Liver (tissue), 9 donors: Measurements from ENCODE around the gene ZNF547. TPM values are rescaled to one million over a fixed set of nuclear protein-coding genes. Genes with fewer than 3 reads are reported as not detected.
A peak's percentile ranks its signal among the peaks of the same experiment; 100 is the strongest.

Source experiments
- DNase-seq: peaks from one replicate; pipeline ENCODE4 v3.0.0-alpha.2; 2017; ENCODE audit warnings: low spot score
- H3K27ac ChIP-seq, 2 donors: one replicate each; pipeline ENCODE4 v1.7.0; 2013; ENCODE audit warnings: inconsistent platforms in 2 of 2, low read length in 2 of 2, control low read depth in 1 of 2, low read depth in 1 of 2, mild to moderate bottlenecking in 1 of 2
- H3K27me3 ChIP-seq, 4 donors: one replicate each; pipeline versions ENCODE4 v1.6.1 to v1.7.0; 2013; ENCODE audit warnings: low read length in 3 of 4, inconsistent platforms in 1 of 4, mild to moderate bottlenecking in 1 of 4, moderate library complexity in 1 of 4; ENCODE audit not compliant: control insufficient read depth in 4 of 4, insufficient read depth in 4 of 4
- H3K36me3 ChIP-seq, 4 donors: one replicate each; pipeline versions ENCODE4 v1.6.1 to v1.7.0; 2013; ENCODE audit warnings: low read length in 3 of 4, mild to moderate bottlenecking in 3 of 4, low read depth in 1 of 4, moderate library complexity in 1 of 4; ENCODE audit not compliant: control insufficient read depth in 4 of 4, insufficient read depth in 3 of 4
- H3K4me1 ChIP-seq, 4 donors: one replicate each; pipeline versions ENCODE4 v1.6.1 to v1.7.0; 2013; ENCODE audit warnings: low read length in 3 of 4, mild to moderate bottlenecking in 3 of 4, moderate library complexity in 1 of 4; ENCODE audit not compliant: control insufficient read depth in 4 of 4, insufficient read depth in 4 of 4
- H3K4me3 ChIP-seq, 3 donors: one replicate each; pipeline versions ENCODE4 v1.6.1 to v1.7.0; 2013; ENCODE audit warnings: low read length in 3 of 3, control low read depth in 1 of 3, low read depth in 1 of 3, mild to moderate bottlenecking in 1 of 3
- H3K9ac ChIP-seq, 2 donors: one replicate each; pipeline ENCODE4 v1.7.0; 2013; ENCODE audit warnings: low read length in 2 of 2, mild to moderate bottlenecking in 2 of 2, moderate library complexity in 2 of 2, control low read depth in 1 of 2, low read depth in 1 of 2
- H3K9me3 ChIP-seq, 4 donors: one replicate each; pipeline versions ENCODE4 v1.6.1 to v1.7.0; 2013; ENCODE audit warnings: low read length in 3 of 4; ENCODE audit not compliant: control insufficient read depth in 4 of 4
- ATF3 ChIP-seq: IDR thresholded peaks from 2 replicates; pipeline ENCODE4 v1.6.1; 2016; ENCODE audit warnings: antibody characterized with exemption
- CTCF ChIP-seq: fragments of 150-350 bp; IDR thresholded peaks from 2 replicates; pipeline ENCODE4 v1.5.1; 2017; ENCODE audit warnings: improper control_type of control experiment, low read depth, low read length; ENCODE audit not compliant: missing input control
- EGR1 ChIP-seq, 2 donors: IDR thresholded peaks; 2 replicates each; pipeline ENCODE4 v1.6.1; 2016 to 2018; ENCODE audit warnings: antibody characterized with exemption in 2 of 2, low read depth in 2 of 2
- FOXA1 ChIP-seq: IDR thresholded peaks from 2 replicates; pipeline ENCODE4 v1.6.1; 2016; ENCODE audit warnings: antibody characterized with exemption
- FOXA2 ChIP-seq: IDR thresholded peaks from 2 replicates; pipeline ENCODE4 v1.6.1; 2016; ENCODE audit warnings: antibody characterized with exemption
- GABPA ChIP-seq, 2 donors: IDR thresholded peaks in 1 of 2; conservative IDR thresholded peaks in 1 of 2; 2 replicates each; pipeline ENCODE4 v1.6.1; 2016; ENCODE audit warnings: antibody characterized with exemption in 2 of 2, mild to moderate bottlenecking in 1 of 2, moderate library complexity in 1 of 2
- HNF4A ChIP-seq, 2 donors: conservative IDR thresholded peaks; 2 replicates each; pipeline ENCODE4 v1.6.1; 2016; ENCODE audit warnings: antibody characterized with exemption in 2 of 2, mild to moderate bottlenecking in 2 of 2
- HNF4G ChIP-seq: IDR thresholded peaks from 2 replicates; pipeline ENCODE4 v1.6.1; 2016; ENCODE audit warnings: antibody characterized with exemption
- JUND ChIP-seq, 2 donors: IDR thresholded peaks; 2 replicates each; pipeline ENCODE4 v1.6.1; 2016; ENCODE audit warnings: antibody characterized with exemption in 2 of 2
- MAX ChIP-seq: IDR thresholded peaks from 2 replicates; pipeline ENCODE4 v1.6.1; 2016; ENCODE audit warnings: antibody characterized with exemption
- NR2F2 ChIP-seq: IDR thresholded peaks from 2 replicates; pipeline ENCODE4 v1.6.1; 2016; ENCODE audit warnings: antibody characterized with exemption
- RAD21 ChIP-seq, 2 donors: IDR thresholded peaks; 2 replicates each; pipeline ENCODE4 v1.6.1; 2016; ENCODE audit warnings: antibody characterized with exemption in 2 of 2, mild to moderate bottlenecking in 2 of 2
- REST ChIP-seq: IDR thresholded peaks from 2 replicates; pipeline ENCODE4 v1.6.1; 2016; ENCODE audit warnings: antibody characterized with exemption, mild to moderate bottlenecking
- RXRA ChIP-seq, 2 donors: IDR thresholded peaks; 2 replicates each; pipeline ENCODE4 v1.6.1; 2017 to 2018; ENCODE audit warnings: antibody characterized with exemption in 2 of 2, mild to moderate bottlenecking in 1 of 2
- SP1 ChIP-seq: IDR thresholded peaks from 2 replicates; pipeline ENCODE4 v1.6.1; 2018; ENCODE audit warnings: antibody characterized with exemption, mild to moderate bottlenecking
- TAF1 ChIP-seq: conservative IDR thresholded peaks from 2 replicates; pipeline ENCODE4 v1.6.1; 2016; ENCODE audit warnings: antibody characterized with exemption, mild to moderate bottlenecking
- YY1 ChIP-seq: IDR thresholded peaks from 2 replicates; pipeline ENCODE4 v1.6.1; 2016; ENCODE audit warnings: antibody characterized with exemption, mild to moderate bottlenecking
- ZBTB33 ChIP-seq: IDR thresholded peaks from 2 replicates; pipeline ENCODE4 v1.6.1; 2016; ENCODE audit warnings: antibody characterized with exemption
- WGBS: extraction: QIAGEN DNeasy Blood & Tissue Kit; methylation state at CpG from one replicate; pipeline ENCODE4 v1.1.7; 2013; 5-methylcytosine and 5-hydroxymethylcytosine counted together
- polyA plus RNA-seq, 2 donors: library from polyadenylated mRNA; stranded (reverse) in 1 of 2; unstranded in 1 of 2; fragments of 200-250 nt in 1 of 2; fragments of >200 nt in 1 of 2; fragmentation: Nextera tagmentation in 1 of 2; extraction: Ambion mirVana in 1 of 2; gene quantifications; one replicate each; pipeline versions ENCODE4 v1.2.1 to v1.2.3, GENCODE V29; 2013 to 2015
- total RNA-seq, 2 donors: library from RNA; depleted of rRNA; stranded (reverse); fragments of >200 nt; gene quantifications; one replicate each; pipeline ENCODE4 v1.2.3, GENCODE V29; 2014
- donor health status: healthy.
- donor health status: healthy.
- donor health status: healthy.
- donor health status: healthy.
- donor health status: healthy.

Gene ZNF547
- total and polyA plus RNA-seq, 4 donors: 0.22 to 1.8 (median 1.0) TPM

- peaks cover 2 to 15% (median 14%) of the 10 kb centered on the region in 4 donors for H3K36me3 ChIP-seq
- H3K9me3 ChIP-seq: peaks cover 3 to 21% (median 18%) of the 10 kb centered on the region in 4 donors
- H3K27ac ChIP-seq: peak overlapping the region; percentile 50 to 72
- 0% methylated on average over 1 of the region's 1 CpG for WGBS
- TF ChIP-seq RAD21 (IDR thresholded peaks at IDR 0.05) (no peak), GABPA (IDR thresholded peaks at IDR 0.05 in 1 of 2, conservative IDR thresholded peaks at IDR 0.05 in 1 of 2) (no peak), SP1 (no peak), JUND (IDR thresholded peaks at IDR 0.05) (no peak), YY1 (no peak), ZBTB33 (no peak), REST (no peak), HNF4G (no peak), EGR1 (IDR thresholded peaks at IDR 0.05; ENCODE audit: low read depth in 2 of 2) (no peak), HNF4A (conservative IDR thresholded peaks at IDR 0.05) (no peak), ATF3 (no peak), RXRA (IDR thresholded peaks at IDR 0.05) (no peak), FOXA2 (no peak), CTCF (no peak), FOXA1 (no peak), NR2F2 (no peak), MAX (no peak), TAF1 (no peak)
- H3K27me3 ChIP-seq: no peaks in the 10 kb centered on the region
- no peak for DNase-seq
- peak overlapping the region; percentile 64 to 90 (median 66) for H3K4me3 ChIP-seq
- H3K4me1 ChIP-seq: peaks cover 2 to 18% (median 13%) of the 10 kb centered on the region in 4 donors
- H3K9ac ChIP-seq: peak overlapping the region; percentile 19 to 81
These were observed 43.5 kb upstream of the ZNF547 start for GRCh38 chr19:57319869-57320179.
